ENCODE measurements around the gene UNC13C.

The UNC13C gene

GRCh38 chr15:54250326-54250725, 272.1 kb downstream of the UNC13C start:
- no peak for TF ChIP-seq TEAD4 (IDR thresholded peaks at IDR 0.05)
- no peak for TF ChIP-seq ZBTB7A (IDR thresholded peaks at IDR 0.05; ENCODE audit: low read depth)
- TF ChIP-seq EGR1 (IDR thresholded peaks at IDR 0.05), result no peak
- no peak for TF ChIP-seq CEBPB (IDR thresholded peaks at IDR 0.05)
- TF ChIP-seq CREB1 (IDR thresholded peaks at IDR 0.05; ENCODE audit: low read depth), result no peak
- no peak for TF ChIP-seq TCF12 (IDR thresholded peaks at IDR 0.05; ENCODE audit: low read depth)
- TF ChIP-seq TAF1 (IDR thresholded peaks at IDR 0.05; ENCODE audit: low read depth), result no peak
- TF ChIP-seq NFIC (IDR thresholded peaks at IDR 0.05), result no peak
- no peak for TF ChIP-seq RAD21 (IDR thresholded peaks at IDR 0.05; ENCODE audit: low read depth)
- no peak for TF ChIP-seq YY1 (IDR thresholded peaks at IDR 0.05; ENCODE audit: low read depth)

- TF ChIP-seq TCF12 (IDR thresholded peaks at IDR 0.05; ENCODE audit: low read depth), result no peak
Measured at GRCh38 chr15:54256190-54256589, 277.9 kb downstream of the UNC13C start.

GRCh38 chr15:54273928-54274327, 295.7 kb downstream of the UNC13C start:
- TF ChIP-seq MAX (IDR thresholded peaks at IDR 0.05), result no peak
- no peak for TF ChIP-seq FOXM1 (IDR thresholded peaks at IDR 0.05; ENCODE audit: borderline replicate concordance, low read depth)
- TF ChIP-seq EGR1 (IDR thresholded peaks at IDR 0.05), result no peak
- TF ChIP-seq TCF12 (IDR thresholded peaks at IDR 0.05; ENCODE audit: low read depth), result no peak
- no peak for TF ChIP-seq CREB1 (IDR thresholded peaks at IDR 0.05; ENCODE audit: low read depth)
- TF ChIP-seq TAF1 (IDR thresholded peaks at IDR 0.05; ENCODE audit: low read depth), result no peak
- TF ChIP-seq USF1 (IDR thresholded peaks at IDR 0.05), result no peak
- no peak for TF ChIP-seq NFIC (IDR thresholded peaks at IDR 0.05)
- no peak for TF ChIP-seq EP300 (IDR thresholded peaks at IDR 0.05; ENCODE audit: borderline replicate concordance)
- no peak for TF ChIP-seq REST (IDR thresholded peaks at IDR 0.05; ENCODE audit: low read depth)
- no peak for TF ChIP-seq YY1 (IDR thresholded peaks at IDR 0.05; ENCODE audit: low read depth)
- no peak for TF ChIP-seq RAD21 (IDR thresholded peaks at IDR 0.05; ENCODE audit: low read depth)
- no peak for TF ChIP-seq CEBPB (IDR thresholded peaks at IDR 0.05)
- no peak for TF ChIP-seq ZBTB7A (IDR thresholded peaks at IDR 0.05; ENCODE audit: low read depth)
- no peak for TF ChIP-seq TEAD4 (IDR thresholded peaks at IDR 0.05)

GRCh38 chr15:54277834-54278233, 299.6 kb downstream of the UNC13C start:
- TF ChIP-seq YY1 (IDR thresholded peaks at IDR 0.05; ENCODE audit: low read depth) (no peak), REST (IDR thresholded peaks at IDR 0.05; ENCODE audit: low read depth) (no peak), EP300 (IDR thresholded peaks at IDR 0.05; ENCODE audit: borderline replicate concordance) (no peak), NFIC (IDR thresholded peaks at IDR 0.05) (no peak), USF1 (IDR thresholded peaks at IDR 0.05) (no peak), ZBTB7A (IDR thresholded peaks at IDR 0.05; ENCODE audit: low read depth) (no peak)

- TF ChIP-seq TAF1 (IDR thresholded peaks at IDR 0.05; ENCODE audit: low read depth) (no peak), RAD21 (IDR thresholded peaks at IDR 0.05; ENCODE audit: low read depth) (no peak), REST (IDR thresholded peaks at IDR 0.05; ENCODE audit: low read depth) (no peak), USF1 (IDR thresholded peaks at IDR 0.05) (no peak)
Measured at GRCh38 chr15:54280726-54281125, 302.5 kb downstream of the UNC13C start.

Data from Ishikawa (cell line).